B cell (primary cell): ENCODE data around the gene RNASE13.

Experiments
- EZH2 ChIP-seq: IDR thresholded peaks from 2 replicates; pipeline ENCODE4 v1.6.1; 2012; ENCODE audit warnings: borderline replicate concordance, low read depth, mild to moderate bottlenecking, moderate library complexity, low read length; ENCODE audit not compliant: insufficient read depth, poor library complexity, severe bottlenecking
- TF ChIP-seq, protein P1 (sequence below): fragments of 200-600 bp; IDR thresholded peaks from one replicate; pipeline ENCODE4 v1.8.0; 2022; ENCODE audit warnings: antibody characterized with exemption, mild to moderate bottlenecking

DNA sequence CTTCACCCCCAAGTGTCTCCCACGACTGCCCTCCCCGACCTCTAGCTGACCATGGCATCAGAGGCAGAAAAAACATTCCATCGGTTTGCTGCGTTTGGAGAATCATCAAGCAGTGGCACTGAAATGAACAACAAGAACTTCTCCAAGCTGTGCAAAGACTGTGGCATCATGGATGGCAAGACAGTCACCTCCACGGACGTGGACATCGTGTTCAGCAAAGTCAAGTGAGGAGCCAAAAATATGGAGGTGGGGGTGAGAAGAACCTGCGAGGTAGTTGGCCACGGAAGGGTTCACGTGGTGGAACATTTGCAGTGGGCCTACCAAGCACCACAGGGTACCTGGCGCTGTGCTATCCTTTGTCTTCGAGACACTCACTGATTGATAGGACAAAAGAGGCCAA is 4.1 kb downstream of the RNASE13 start:
- TF ChIP-seq, protein P1, sequence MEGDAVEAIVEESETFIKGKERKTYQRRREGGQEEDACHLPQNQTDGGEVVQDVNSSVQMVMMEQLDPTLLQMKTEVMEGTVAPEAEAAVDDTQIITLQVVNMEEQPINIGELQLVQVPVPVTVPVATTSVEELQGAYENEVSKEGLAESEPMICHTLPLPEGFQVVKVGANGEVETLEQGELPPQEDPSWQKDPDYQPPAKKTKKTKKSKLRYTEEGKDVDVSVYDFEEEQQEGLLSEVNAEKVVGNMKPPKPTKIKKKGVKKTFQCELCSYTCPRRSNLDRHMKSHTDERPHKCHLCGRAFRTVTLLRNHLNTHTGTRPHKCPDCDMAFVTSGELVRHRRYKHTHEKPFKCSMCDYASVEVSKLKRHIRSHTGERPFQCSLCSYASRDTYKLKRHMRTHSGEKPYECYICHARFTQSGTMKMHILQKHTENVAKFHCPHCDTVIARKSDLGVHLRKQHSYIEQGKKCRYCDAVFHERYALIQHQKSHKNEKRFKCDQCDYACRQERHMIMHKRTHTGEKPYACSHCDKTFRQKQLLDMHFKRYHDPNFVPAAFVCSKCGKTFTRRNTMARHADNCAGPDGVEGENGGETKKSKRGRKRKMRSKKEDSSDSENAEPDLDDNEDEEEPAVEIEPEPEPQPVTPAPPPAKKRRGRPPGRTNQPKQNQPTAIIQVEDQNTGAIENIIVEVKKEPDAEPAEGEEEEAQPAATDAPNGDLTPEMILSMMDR = no peak
- no peak for TF ChIP-seq EZH2
